Hematopoietic multipotent progenitor cell (in vitro differentiated cells): Measurements from ENCODE around the gene RPL4. TPM values are rescaled to one million over a fixed set of nuclear protein-coding genes. Genes with fewer than 3 reads are reported as not detected.
"Not testable (repeated sequence)": the region's sequence is repeated elsewhere in the genome, so short reads cannot be mapped to it uniquely, and the experiment has no call there.

Source experiments
- DNase-seq, 3 donors: peaks; one replicate each; pipeline ENCODE4 v3.0.0-alpha.2; 2011 to 2015; ENCODE audit warnings: low read depth in 2 of 3, low spot score in 2 of 3
- total RNA-seq: library from RNA; depleted of rRNA; stranded (reverse); fragments of >200 nt; gene quantifications from one replicate; pipeline ENCODE4 v1.2.3, GENCODE V29; 2012

Gene RPL4
- 9,045 TPM for total RNA-seq

GRCh38 chr15:66504563-66505429 lies at the start of gene RPL4, which contains the start of gene ZWILCH:
Gene RPL4 (minus strand): TSS chr15:66504855. CDS start chr15:66504790, 65 bp downstream.
Gene ZWILCH (plus strand): TSS chr15:66505326. CDS start chr15:66505339, 13 bp downstream.
- peak; percentile 74 to 88 (median 85) for DNase-seq

GRCh38 chr15:66545255-66545654 lies 40.6 kb upstream of the RPL4 start:
- DNase-seq: no peak

- no peak for DNase-seq
These were observed 38.2 kb upstream of the RPL4 start for GRCh38 chr15:66542896-66543295.

GRCh38 chr15:66535056-66535455 lies 30.4 kb upstream of the RPL4 start:
- no peak for DNase-seq

- DNase-seq: no peak
These were observed 20.2 kb upstream of the RPL4 start for GRCh38 chr15:66524838-66525237.

GRCh38 chr15:66523926-66524325 lies 19.3 kb upstream of the RPL4 start:
- no peak for DNase-seq

DNA sequence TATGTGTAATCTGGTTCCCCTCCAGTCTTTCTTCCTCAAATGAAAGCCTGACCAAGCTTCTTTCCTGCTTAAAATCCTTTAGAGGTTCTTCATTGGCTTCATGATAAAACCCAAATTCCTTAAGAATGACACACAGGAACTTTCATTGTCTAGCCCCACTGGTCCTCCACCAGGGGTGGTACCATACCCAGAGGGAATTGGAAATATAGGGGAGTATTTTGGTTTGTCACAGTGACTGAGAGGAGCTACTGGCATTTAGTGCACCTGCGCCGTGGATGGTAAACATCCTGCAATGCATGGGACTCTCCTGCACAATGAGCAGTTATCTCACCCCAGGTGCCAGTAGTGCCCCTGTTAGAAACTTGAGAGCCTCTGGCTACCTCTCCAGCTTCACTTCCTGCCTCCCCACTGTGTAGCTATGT lies 11.3 kb upstream of the RPL4 start:
- DNase-seq: no peak

DNA sequence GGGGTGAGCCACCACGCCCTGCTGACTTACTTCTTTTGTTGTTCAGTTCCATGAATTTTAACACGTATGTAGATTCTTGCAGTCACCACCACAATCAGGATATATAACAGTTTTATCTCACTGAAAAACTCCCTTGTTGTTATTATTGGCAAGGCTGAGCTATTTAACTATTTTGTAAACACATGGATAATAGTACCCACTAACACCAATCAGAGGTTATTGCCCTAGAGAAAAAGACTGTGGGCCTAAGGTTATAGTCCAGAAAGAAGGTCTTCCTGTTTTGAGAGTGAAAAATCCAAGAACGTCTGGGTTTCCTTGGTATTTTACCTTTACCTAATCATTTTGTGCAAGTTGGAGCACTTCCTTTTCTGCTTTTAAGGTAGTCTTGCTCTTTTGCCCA lies 9.9 kb upstream of the RPL4 start:
- no peak for DNase-seq

- no peak for DNase-seq
These were observed 3.7 kb upstream of the RPL4 start for GRCh38 chr15:66508293-66508883.

GRCh38 chr15:66505818-66506217 lies 1.2 kb upstream of the RPL4 start:
- DNase-seq: no peak

DNA sequence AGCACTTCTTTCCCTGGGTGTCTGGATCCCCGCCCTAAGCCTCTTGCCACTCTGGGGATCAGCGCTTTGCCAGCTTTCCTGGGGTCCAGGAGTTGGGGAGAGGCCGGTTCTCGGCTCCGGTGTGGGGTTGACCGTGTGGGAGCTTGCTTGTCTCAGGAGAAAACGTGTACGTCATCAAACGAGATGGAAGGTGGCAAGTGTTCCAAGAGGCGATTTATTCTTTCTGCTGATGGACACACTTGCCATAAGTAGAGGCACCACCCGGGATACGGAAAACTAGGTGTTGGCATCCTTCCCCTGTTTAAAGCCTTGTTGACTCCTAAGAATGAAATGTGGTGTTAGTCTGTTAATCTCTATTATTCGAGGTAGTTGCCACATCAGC lies 766 bp upstream of the RPL4 start:
- no peak for DNase-seq

GRCh38 chr15:66503780-66504562 lies 684 bp downstream of the RPL4 start:
- no peak for DNase-seq

DNA sequence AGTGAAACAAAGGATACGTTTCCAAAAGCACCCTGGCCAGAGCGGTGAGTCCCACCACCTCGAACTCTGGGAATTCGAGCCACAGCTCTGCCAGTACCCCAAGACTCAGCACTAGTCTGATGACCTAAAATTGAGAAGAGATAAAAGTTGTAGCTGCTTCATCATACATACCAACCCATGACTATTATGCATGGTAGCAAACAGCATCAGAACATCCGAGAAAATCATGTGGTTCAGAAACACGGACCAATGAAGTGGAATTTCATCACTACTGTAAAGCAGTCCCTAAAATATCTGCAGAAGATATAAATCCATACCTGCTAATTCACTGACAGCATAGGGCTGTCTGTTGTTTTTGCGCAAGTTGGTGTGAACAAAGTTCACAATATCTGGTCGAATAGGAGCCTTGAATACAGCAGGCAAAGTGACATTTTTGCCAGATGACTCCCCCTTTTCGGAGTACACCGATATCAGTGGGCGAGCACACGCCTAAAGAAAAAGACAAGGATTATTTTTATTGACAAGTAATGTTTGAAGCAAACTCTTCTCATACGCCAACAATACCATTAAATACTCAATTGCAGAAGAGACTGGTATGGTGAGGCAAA lies 1.5 kb downstream of the RPL4 start:
- DNase-seq: not testable (repeated sequence)

DNA sequence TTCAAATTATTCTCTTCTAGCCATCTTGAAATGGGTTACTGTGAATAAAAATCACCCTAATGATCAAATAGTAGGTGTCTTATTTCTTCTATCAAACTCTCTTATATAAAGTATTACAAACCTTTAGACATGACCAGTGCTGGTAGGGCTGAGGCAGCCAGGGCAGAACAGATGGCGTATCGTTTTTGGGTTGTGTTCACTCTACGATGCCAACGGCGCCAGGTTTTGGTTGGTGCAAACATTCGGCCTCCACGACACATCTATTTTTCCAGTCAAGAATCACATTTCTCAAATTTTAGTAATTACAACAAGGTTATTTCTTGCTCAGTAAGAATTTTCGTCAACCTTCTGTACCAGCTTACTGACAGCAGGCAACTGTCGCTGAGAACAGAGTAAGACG lies 2.2 kb downstream of the RPL4 start:
- no peak for DNase-seq

GRCh38 chr15:66500346-66500745 lies 4.3 kb downstream of the RPL4 start:
- not testable (repeated sequence) for DNase-seq

- DNase-seq: peak in 2 of 3 donors; percentile 43 to 75
These were observed 5.9 kb downstream of the RPL4 start for GRCh38 chr15:66498501-66499386.

- peak; percentile 92 to 97 (median 96) for DNase-seq
These were observed 6.9 kb downstream of the RPL4 start, which contains the start of gene SNAPC5 for GRCh38 chr15:66497502-66498455. Gene SNAPC5 (minus strand): TSS chr15:66497762. CDS start chr15:66497731, 31 bp downstream.

DNA sequence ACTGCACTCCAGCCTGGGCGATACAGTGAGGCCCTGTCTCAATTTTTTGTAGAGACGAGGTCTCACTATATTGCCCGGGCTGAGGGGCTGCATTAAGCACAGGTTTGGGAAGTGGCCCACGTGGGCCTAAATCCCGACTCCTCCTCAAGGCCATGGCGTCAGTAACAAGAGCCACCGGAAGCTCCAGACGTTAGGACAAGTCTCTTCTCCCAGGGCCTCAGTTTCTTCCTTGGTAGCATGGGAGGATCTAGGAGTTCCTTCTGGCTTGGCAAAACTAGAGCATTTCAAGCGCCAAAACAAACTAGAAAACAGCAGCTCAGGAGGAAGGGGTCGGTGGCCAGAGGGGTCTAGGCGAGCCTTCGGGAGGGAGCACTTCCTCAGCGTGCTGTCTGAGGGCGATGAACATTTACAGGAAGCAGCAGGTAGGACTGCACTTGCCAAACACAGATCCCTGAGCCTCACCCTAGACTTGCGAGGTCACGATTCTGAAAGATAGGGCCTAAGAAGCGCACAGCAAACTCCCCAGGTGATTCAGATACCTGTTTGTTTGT lies 7.6 kb downstream of the RPL4 start:
- DNase-seq: peak in 1 of 3 donors; percentile 17
